ENCODE data around the gene SFXN3.

DNA sequence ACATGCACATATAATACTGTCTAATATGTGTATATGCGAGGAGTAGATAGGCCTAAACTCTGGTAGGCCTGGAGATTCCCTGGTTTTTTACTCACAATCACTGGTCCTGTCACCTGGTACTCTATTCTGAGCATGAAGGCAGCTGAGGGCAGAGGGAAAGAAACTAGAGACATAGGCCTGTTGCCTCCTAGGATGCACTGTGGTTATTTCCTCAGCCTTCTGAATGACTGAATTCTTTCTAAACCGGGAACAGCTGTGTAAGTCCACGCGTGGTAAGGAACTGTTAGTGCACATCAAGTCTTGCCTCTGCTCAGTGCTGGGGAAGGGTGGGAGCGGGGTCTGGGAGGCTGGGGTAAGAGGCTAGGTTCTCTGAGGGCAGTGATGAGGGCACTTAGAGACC lies 38.4 kb downstream of the SFXN3 start:
- TF ChIP-seq, protein P1, sequence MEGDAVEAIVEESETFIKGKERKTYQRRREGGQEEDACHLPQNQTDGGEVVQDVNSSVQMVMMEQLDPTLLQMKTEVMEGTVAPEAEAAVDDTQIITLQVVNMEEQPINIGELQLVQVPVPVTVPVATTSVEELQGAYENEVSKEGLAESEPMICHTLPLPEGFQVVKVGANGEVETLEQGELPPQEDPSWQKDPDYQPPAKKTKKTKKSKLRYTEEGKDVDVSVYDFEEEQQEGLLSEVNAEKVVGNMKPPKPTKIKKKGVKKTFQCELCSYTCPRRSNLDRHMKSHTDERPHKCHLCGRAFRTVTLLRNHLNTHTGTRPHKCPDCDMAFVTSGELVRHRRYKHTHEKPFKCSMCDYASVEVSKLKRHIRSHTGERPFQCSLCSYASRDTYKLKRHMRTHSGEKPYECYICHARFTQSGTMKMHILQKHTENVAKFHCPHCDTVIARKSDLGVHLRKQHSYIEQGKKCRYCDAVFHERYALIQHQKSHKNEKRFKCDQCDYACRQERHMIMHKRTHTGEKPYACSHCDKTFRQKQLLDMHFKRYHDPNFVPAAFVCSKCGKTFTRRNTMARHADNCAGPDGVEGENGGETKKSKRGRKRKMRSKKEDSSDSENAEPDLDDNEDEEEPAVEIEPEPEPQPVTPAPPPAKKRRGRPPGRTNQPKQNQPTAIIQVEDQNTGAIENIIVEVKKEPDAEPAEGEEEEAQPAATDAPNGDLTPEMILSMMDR (IDR thresholded peaks at IDR 0.05), result no peak
- TF ChIP-seq POLR2A (IDR thresholded peaks at IDR 0.05), result no peak

Data from esophagus squamous epithelium (tissue), 4 donors.